PC-3 (cell line): Measurements from ENCODE around the gene KLHL2.

Experiments
- CTCF ChIP-seq: fragments of 300-600 bp; sonication (generic); conservative IDR thresholded peaks from 2 replicates; pipeline ENCODE4 v1.5.1; 2017; ENCODE audit warnings: antibody characterized with exemption, low read depth, mild to moderate bottlenecking, low read length
- EZH2 ChIP-seq: fragments of 300-600 bp; sonication (generic); IDR thresholded peaks from one replicate; pipeline ENCODE4 v1.6.1; 2017; ENCODE audit warnings: antibody characterized with exemption, mild to moderate bottlenecking, low read length; ENCODE audit not compliant: unreplicated experiment
- EZH2phosphoT487 ChIP-seq: fragments of 300-600 bp; sonication (generic); IDR thresholded peaks from 2 replicates; pipeline ENCODE4 v1.6.1; 2018; ENCODE audit warnings: mild to moderate bottlenecking, antibody characterized with exemption, low read length, borderline replicate concordance

GRCh38 chr4:165190591-165191347 lies 16.6 kb upstream of the KLHL2 start:
- no peak for TF ChIP-seq CTCF
- no peak for TF ChIP-seq EZH2
- no peak for TF ChIP-seq EZH2phosphoT487
